Cardiac fibroblast (primary cell): ENCODE results near the gene SNAI3.

Source experiments
- DNase-seq, 2 donors: peaks; one replicate each; pipeline versions ENCODE4 v3.0.0 to v3.0.0-alpha.2; 2010; ENCODE audit warnings: low read depth in 2 of 2
- H3K4me3 ChIP-seq, 2 donors: replicated peaks in 1 of 2; 1 replicate in 1 of 2; 2 replicates in 1 of 2; pipeline ENCODE4 v1.5.1; 2011; ENCODE audit warnings: low read depth in 2 of 2, low read length in 2 of 2, mild to moderate bottlenecking in 2 of 2, moderate library complexity in 1 of 2
- CTCF ChIP-seq: IDR thresholded peaks from one replicate; pipeline ENCODE4 v1.5.1; 2011; ENCODE audit warnings: low read depth, mild to moderate bottlenecking, low read length, inconsistent platforms

The SNAI3 gene

GRCh38 chr16:88665570-88665969 lies 20.7 kb downstream of the SNAI3 start:
- TF ChIP-seq CTCF = no peak
- DNase-seq = no peak
- H3K4me3 ChIP-seq = no peak overlapping the region

- no peak for DNase-seq
- no peak for TF ChIP-seq CTCF
- H3K4me3 ChIP-seq = no peak overlapping the region
These were observed 21.2 kb downstream of the SNAI3 start for GRCh38 chr16:88665148-88665547.

- peak within 1 kb of the TSS; percentile 95 to 99 for H3K4me3 ChIP-seq
- peak; percentile 97 to 99 for DNase-seq
- no peak for TF ChIP-seq CTCF
These were observed 23.3 kb downstream of the SNAI3 start, which contains the start of gene MVD for GRCh38 chr16:88662843-88663606. Gene MVD (minus strand): TSS chr16:88663091. CDS start chr16:88663080, 11 bp downstream.

GRCh38 chr16:88662222-88662842 lies 24.0 kb downstream of the SNAI3 start:
- peak overlapping the region; percentile 88 to 95 for H3K4me3 ChIP-seq
- TF ChIP-seq CTCF = no peak
- no peak for DNase-seq

- TF ChIP-seq CTCF = no peak
- DNase-seq = no peak
- H3K4me3 ChIP-seq = peak overlapping the region in 1 of 2 donors; percentile 33
These were observed 24.8 kb downstream of the SNAI3 start for GRCh38 chr16:88661468-88661867.

GRCh38 chr16:88659160-88659559 lies 27.1 kb downstream of the SNAI3 start:
- DNase-seq = no peak
- TF ChIP-seq CTCF = no peak
- no peak overlapping the region for H3K4me3 ChIP-seq
